HCT116 (cell line): ENCODE results near the gene LRFN2. TPM values are rescaled to one million over a fixed set of nuclear protein-coding genes. Genes with fewer than 3 reads are reported as not detected.

Experiments
- ATAC-seq: fragments of 200-7000 bp; cut with Tn5 transposase; 2 replicates; pipeline ENCODE4 v1.9.1; 2020; ENCODE audit warnings: mild to moderate bottlenecking, moderate library complexity
- Bru-seq: library from RNA; stranded (reverse); fragments of 400-500 nt; gene quantifications from one replicate; lab custom pipeline; 2021; lab: Mats Ljungman, UMichigan
- BruChase-seq, 2 experiments: library from RNA; stranded (reverse); fragments of 400-500 nt; gene quantifications; one replicate each; lab custom pipeline; 2021; lab: Mats Ljungman, UMichigan
- BruUV-seq: library from RNA; stranded (reverse); fragments of 400-500 nt; replicated peaks from 2 replicates; lab custom pipeline; 2021; lab: Mats Ljungman, UMichigan
- CTCF ChIA-PET: fragments of 300-600 bp; sonication (Branson Sonifier 250); formaldehyde crosslinking; loops from one replicate; lab custom pipeline; 2021; ENCODE audit warnings: antibody characterized with exemption; lab: Charles Lee
- POLR2A ChIA-PET: fragments of 300-600, 350-600 bp; sonication (Branson Sonifier 250); formaldehyde crosslinking; loops from one replicate; lab custom pipeline; 2021; ENCODE audit warnings: antibody characterized with exemption; lab: Charles Lee
- RAD21 ChIA-PET, 2 experiments: fragments of 300-600 bp; sonication (Branson Sonifier 250); formaldehyde crosslinking; loops; one replicate each; lab custom pipeline; 2023; ENCODE audit warnings: low total read pairs in 2 of 2; ENCODE audit not compliant: uncharacterized antibody in 2 of 2, unreplicated experiment in 2 of 2, low non-redundant PET in 1 of 2; lab: Charles Lee
- DNase-seq: peaks from one replicate; pipeline ENCODE4 v3.0.0-alpha.2; 2010; ENCODE audit warnings: low read depth, low spot score
- H2AFZ ChIP-seq: fragments of 200-600 bp; shearing (Covaris generic), sonication (generic); 2 replicates; pipeline ENCODE4 v1.6.1; 2017; ENCODE audit warnings: low read depth, mixed run types, mixed read lengths, antibody characterized with exemption, low read length; ENCODE audit not compliant: poor library complexity, severe bottlenecking
- H3K27ac ChIP-seq: 2 replicates; pipeline ENCODE4 v1.5.1; 2012; ENCODE audit warnings: low read depth, low read length
- H3K27me3 ChIP-seq: fragments of 200-600 bp; sonication (generic); 2 replicates; pipeline ENCODE4 v1.6.1; 2016; ENCODE audit warnings: mixed run types, low read length, mixed read lengths; ENCODE audit not compliant: insufficient read depth
- H3K36me3 ChIP-seq, 2 experiments: fragments of 200-500 bp in 1 of 2; fragments of 200-600 bp in 1 of 2; sonication (Bioruptor generic) in 1 of 2; sonication (generic) in 1 of 2; 2 replicates each; pipeline versions ENCODE4 v1.5.1 to v1.6.1; 2014 to 2016; ENCODE audit warnings: low read length in 2 of 2, inconsistent platforms in 1 of 2, mixed read lengths in 1 of 2, mixed run types in 1 of 2; ENCODE audit not compliant: insufficient read depth in 2 of 2, control insufficient read depth in 1 of 2
- H3K4me1 ChIP-seq, 2 experiments: fragments of 200-600 bp in 1 of 2; sonication (generic) in 1 of 2; 2 replicates each; pipeline versions ENCODE4 v1.5.1 to v1.6.1; 2012 to 2017; ENCODE audit warnings: low read length in 2 of 2, inconsistent platforms in 1 of 2, mild to moderate bottlenecking in 1 of 2, mixed read lengths in 1 of 2, mixed run types in 1 of 2, moderate library complexity in 1 of 2; ENCODE audit not compliant: insufficient read depth in 2 of 2, control insufficient read depth in 1 of 2
- H3K4me2 ChIP-seq: fragments of 200-600 bp; sonication (generic); 2 replicates; pipeline ENCODE4 v1.6.1; 2017; ENCODE audit warnings: mixed run types, low read length, mixed read lengths
- H3K4me3 ChIP-seq, 2 experiments: fragments of 200-600 bp in 1 of 2; sonication (generic) in 1 of 2; replicated peaks in 1 of 2; 2 replicates each; pipeline ENCODE4 v1.5.1; 2011 to 2016; ENCODE audit warnings: low read length in 2 of 2, control low read depth in 1 of 2, low read depth in 1 of 2, mild to moderate bottlenecking in 1 of 2, mixed read lengths in 1 of 2, mixed run types in 1 of 2
- H3K79me2 ChIP-seq: fragments of 200-600 bp; sonication (generic); 2 replicates; pipeline ENCODE4 v1.6.1; 2017; ENCODE audit warnings: mild to moderate bottlenecking, mixed run types, low read length, moderate library complexity, mixed read lengths; ENCODE audit not compliant: insufficient read depth
- H3K9ac ChIP-seq: fragments of 200-600 bp; sonication (generic); 2 replicates; pipeline ENCODE4 v1.6.1; 2016; ENCODE audit warnings: low read length, mixed read lengths
- H3K9me2 ChIP-seq: fragments of 200-600 bp; sonication (generic), shearing (Covaris generic); 2 replicates; pipeline ENCODE4 v1.6.1; 2017; ENCODE audit warnings: mixed run types, mild to moderate bottlenecking, moderate library complexity; ENCODE audit not compliant: insufficient read depth
- H3K9me3 ChIP-seq, 2 experiments: fragments of 200-500 bp in 1 of 2; fragments of 200-600 bp in 1 of 2; sonication (Bioruptor generic) in 1 of 2; sonication (generic) in 1 of 2; 2 replicates each; pipeline ENCODE4 v1.6.1; 2014 to 2017; ENCODE audit warnings: low read length in 2 of 2, mixed read lengths in 2 of 2, inconsistent platforms in 1 of 2, low read depth in 1 of 2, mild to moderate bottlenecking in 1 of 2, mixed run types in 1 of 2, moderate library complexity in 1 of 2; ENCODE audit not compliant: control insufficient read depth in 1 of 2, insufficient read depth in 1 of 2
- H4K20me1 ChIP-seq: fragments of 200-600 bp; sonication (generic), shearing (Covaris generic); 2 replicates; pipeline ENCODE4 v1.6.1; 2017; ENCODE audit warnings: mixed run types, mild to moderate bottlenecking, moderate library complexity; ENCODE audit not compliant: insufficient read depth
- CEBPB ChIP-seq: IDR thresholded peaks from 2 replicates; pipeline ENCODE4 v1.6.1; 2012; ENCODE audit warnings: low read depth
- EGR1 ChIP-seq: IDR thresholded peaks from 2 replicates; pipeline ENCODE4 v1.6.1; 2012; ENCODE audit warnings: low read depth
- ELF1 ChIP-seq: IDR thresholded peaks from 2 replicates; pipeline ENCODE4 v1.6.1; 2012; ENCODE audit warnings: low read depth, borderline replicate concordance
- EZH2 ChIP-seq: fragments of 200-600 bp; sonication (generic); IDR thresholded peaks from 2 replicates; pipeline ENCODE4 v1.6.1; 2017; ENCODE audit warnings: antibody characterized with exemption, mixed run types
- EZH2phosphoT487 ChIP-seq: fragments of 200-600 bp; IDR thresholded peaks from 2 replicates; pipeline ENCODE4 v1.6.1; 2018; ENCODE audit warnings: antibody characterized with exemption, borderline replicate concordance
- FOSL1 ChIP-seq: IDR thresholded peaks from 2 replicates; pipeline ENCODE4 v1.6.1; 2012; ENCODE audit warnings: low read depth
- JUND ChIP-seq: IDR thresholded peaks from 2 replicates; pipeline ENCODE4 v1.6.1; 2012
- POLR2A ChIP-seq: IDR thresholded peaks from 2 replicates; pipeline ENCODE4 v1.7.0; 2011; ENCODE audit warnings: borderline replicate concordance; ENCODE audit not compliant: insufficient read depth, insufficient read length; ENCODE audit errors: extremely low read depth
- POLR2AphosphoS5 ChIP-seq: IDR thresholded peaks from 2 replicates; pipeline ENCODE4 v1.6.1; 2011; ENCODE audit warnings: mild to moderate bottlenecking, low read depth, low read length, moderate library complexity
- RAD21 ChIP-seq: IDR thresholded peaks from 2 replicates; pipeline ENCODE4 v1.6.1; 2012; ENCODE audit warnings: low read depth, mild to moderate bottlenecking
- SIN3A ChIP-seq: IDR thresholded peaks from 2 replicates; pipeline ENCODE4 v1.6.1; 2012; ENCODE audit warnings: low read depth
- SP1 ChIP-seq: IDR thresholded peaks from 2 replicates; pipeline ENCODE4 v1.6.1; 2012; ENCODE audit warnings: low read depth
- SRF ChIP-seq: IDR thresholded peaks from 2 replicates; pipeline ENCODE4 v1.6.1; 2012; ENCODE audit warnings: low read depth
- TCF7L2 ChIP-seq: IDR thresholded peaks from 2 replicates; pipeline ENCODE4 v1.7.0; 2011; ENCODE audit warnings: borderline replicate concordance, inconsistent platforms; ENCODE audit not compliant: insufficient read depth, insufficient read length; ENCODE audit errors: extremely low read depth
- YY1 ChIP-seq: IDR thresholded peaks from 2 replicates; pipeline ENCODE4 v1.6.1; 2011; ENCODE audit warnings: low read length, low read depth, moderate library complexity, mild to moderate bottlenecking; ENCODE audit not compliant: insufficient replicate concordance; ENCODE audit errors: extremely low read depth
- ZFX ChIP-seq: fragments of 450-650 bp; IDR thresholded peaks from 2 replicates; pipeline ENCODE4 v1.6.1; 2017
- ZNF274 ChIP-seq: fragments of 200-500 bp; sonication (Bioruptor generic); IDR thresholded peaks from 2 replicates; pipeline ENCODE4 v1.6.1; 2014; ENCODE audit warnings: mild to moderate bottlenecking, low read depth, low read length, inconsistent platforms
- intact Hi-C: fragments of 100-400 bp; cut with micrococcal nuclease; formaldehyde crosslinking; loops from 2 replicates; pipeline ENCODE4 v1.10.0; 2022
- long read RNA-seq: library from polyadenylated mRNA; unstranded; transcript quantifications from one replicate; pipeline ENCODE4 v2.0.0, GENCODE V29; 2021; ENCODE audit not compliant: unreplicated experiment
- polyA plus RNA-seq: library from polyadenylated mRNA; unstranded; fragments of >200 nt; gene quantifications from 2 replicates; pipeline ENCODE4 v1.2.1, GENCODE V29; 2012; ENCODE audit warnings: missing spikeins
- total RNA-seq: library from RNA; stranded (reverse); gene quantifications from one replicate; pipeline ENCODE4 v1.2.1, GENCODE V29; 2021; ENCODE audit not compliant: unreplicated experiment
- TF ChIP-seq, protein P1 (sequence below): IDR thresholded peaks from 2 replicates; pipeline ENCODE4 v1.6.1; 2012; ENCODE audit warnings: low read depth
- TF ChIP-seq, protein P2 (sequence below): IDR thresholded peaks from 2 replicates; pipeline ENCODE4 v1.6.1; 2012
- TF ChIP-seq, protein P3 (sequence below), 3 experiments: fragments of 200-600 bp in 1 of 3; sonication (generic) in 1 of 3; IDR thresholded peaks in 2 of 3; conservative IDR thresholded peaks in 1 of 3; 2 replicates each; pipeline ENCODE4 v1.5.1; 2012 to 2017; ENCODE audit warnings: low read depth in 2 of 3, low read length in 2 of 3, antibody characterized with exemption in 1 of 3, borderline replicate concordance in 1 of 3, control low read depth in 1 of 3, mild to moderate bottlenecking in 1 of 3, mixed read lengths in 1 of 3, mixed run types in 1 of 3, moderate library complexity in 1 of 3; ENCODE audit not compliant: insufficient read depth in 1 of 3

The LRFN2 gene
- total RNA-seq (not detected), Bru-seq, nascent RNA (percentile 4 among the genes with signal in this experiment), BruChase-seq, experiment 1, labeled RNA remaining after a 6-hour chase (percentile 1 among the genes with signal in this experiment), BruChase-seq, experiment 2, labeled RNA remaining after a 2-hour chase (percentile 7 among the genes with signal in this experiment)
- polyA plus RNA-seq: not detected in 2 replicates
- long read RNA-seq: 0 reads

DNA sequence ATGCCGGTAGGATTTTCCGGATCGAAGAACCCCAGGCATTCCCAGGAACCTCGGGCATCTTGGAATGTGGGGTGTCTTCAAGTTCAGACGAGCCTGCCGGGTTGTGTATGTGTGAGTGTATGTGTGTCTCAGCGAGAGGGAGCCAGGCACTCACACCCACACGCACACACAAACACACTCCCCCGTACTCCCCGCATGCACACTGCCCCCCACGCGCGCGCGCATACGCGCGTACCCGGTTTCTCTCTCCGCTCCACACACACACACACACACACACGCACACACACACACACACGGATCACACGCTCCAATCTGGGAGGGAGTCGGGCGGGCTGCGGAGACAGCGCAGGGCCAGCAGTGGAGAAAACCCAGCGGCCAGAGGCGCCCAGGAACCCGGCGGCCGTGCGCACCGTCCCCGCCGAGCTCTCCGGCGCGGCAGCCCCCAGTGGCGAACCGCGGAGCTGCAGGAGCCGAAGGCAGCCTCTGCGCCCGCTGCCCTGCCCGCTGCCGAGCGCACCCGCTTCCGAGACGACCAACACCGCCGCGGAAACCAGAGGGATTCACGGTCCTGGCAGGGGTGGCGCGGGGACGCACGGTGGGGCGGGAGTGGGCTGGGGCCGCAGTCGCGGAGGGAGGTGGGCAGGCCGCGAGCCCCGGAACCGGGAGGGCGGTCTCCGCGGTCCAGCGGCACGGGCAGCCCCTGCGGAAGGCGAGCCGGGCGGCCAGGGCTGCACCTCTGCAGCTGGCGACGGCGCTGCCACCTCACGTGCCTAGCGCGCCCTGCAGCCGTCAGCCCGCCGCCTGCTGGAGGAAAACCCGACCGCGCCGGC, at the start of gene LRFN2:
LRFN2 (minus strand) TSS at position 125 of the 830 bp plus-strand sequence.
- DNase-seq (peak; percentile 38), ATAC-seq (peak; percentile 95)
- TF ChIP-seq POLR2AphosphoS5 (no peak), TCF7L2 (peak; percentile 12), EZH2 (no peak), SIN3A (no peak), ZNF274 (no peak), SRF (no peak), SP1 (no peak), POLR2A (no peak), RAD21 (peak; percentile 18; the same call in 1 of the 2 replicates), ELF1 (no peak), FOSL1 (no peak), CEBPB (no peak), YY1 (no peak), EZH2phosphoT487 (no peak), ZFX (no peak), JUND (no peak), EGR1 (no peak)
- TF ChIP-seq, protein P1, sequence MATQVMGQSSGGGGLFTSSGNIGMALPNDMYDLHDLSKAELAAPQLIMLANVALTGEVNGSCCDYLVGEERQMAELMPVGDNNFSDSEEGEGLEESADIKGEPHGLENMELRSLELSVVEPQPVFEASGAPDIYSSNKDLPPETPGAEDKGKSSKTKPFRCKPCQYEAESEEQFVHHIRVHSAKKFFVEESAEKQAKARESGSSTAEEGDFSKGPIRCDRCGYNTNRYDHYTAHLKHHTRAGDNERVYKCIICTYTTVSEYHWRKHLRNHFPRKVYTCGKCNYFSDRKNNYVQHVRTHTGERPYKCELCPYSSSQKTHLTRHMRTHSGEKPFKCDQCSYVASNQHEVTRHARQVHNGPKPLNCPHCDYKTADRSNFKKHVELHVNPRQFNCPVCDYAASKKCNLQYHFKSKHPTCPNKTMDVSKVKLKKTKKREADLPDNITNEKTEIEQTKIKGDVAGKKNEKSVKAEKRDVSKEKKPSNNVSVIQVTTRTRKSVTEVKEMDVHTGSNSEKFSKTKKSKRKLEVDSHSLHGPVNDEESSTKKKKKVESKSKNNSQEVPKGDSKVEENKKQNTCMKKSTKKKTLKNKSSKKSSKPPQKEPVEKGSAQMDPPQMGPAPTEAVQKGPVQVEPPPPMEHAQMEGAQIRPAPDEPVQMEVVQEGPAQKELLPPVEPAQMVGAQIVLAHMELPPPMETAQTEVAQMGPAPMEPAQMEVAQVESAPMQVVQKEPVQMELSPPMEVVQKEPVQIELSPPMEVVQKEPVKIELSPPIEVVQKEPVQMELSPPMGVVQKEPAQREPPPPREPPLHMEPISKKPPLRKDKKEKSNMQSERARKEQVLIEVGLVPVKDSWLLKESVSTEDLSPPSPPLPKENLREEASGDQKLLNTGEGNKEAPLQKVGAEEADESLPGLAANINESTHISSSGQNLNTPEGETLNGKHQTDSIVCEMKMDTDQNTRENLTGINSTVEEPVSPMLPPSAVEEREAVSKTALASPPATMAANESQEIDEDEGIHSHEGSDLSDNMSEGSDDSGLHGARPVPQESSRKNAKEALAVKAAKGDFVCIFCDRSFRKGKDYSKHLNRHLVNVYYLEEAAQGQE: no peak
- TF ChIP-seq, protein P2, sequence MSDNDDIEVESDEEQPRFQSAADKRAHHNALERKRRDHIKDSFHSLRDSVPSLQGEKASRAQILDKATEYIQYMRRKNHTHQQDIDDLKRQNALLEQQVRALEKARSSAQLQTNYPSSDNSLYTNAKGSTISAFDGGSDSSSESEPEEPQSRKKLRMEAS: peak; percentile 83
- TF ChIP-seq, protein P3, sequence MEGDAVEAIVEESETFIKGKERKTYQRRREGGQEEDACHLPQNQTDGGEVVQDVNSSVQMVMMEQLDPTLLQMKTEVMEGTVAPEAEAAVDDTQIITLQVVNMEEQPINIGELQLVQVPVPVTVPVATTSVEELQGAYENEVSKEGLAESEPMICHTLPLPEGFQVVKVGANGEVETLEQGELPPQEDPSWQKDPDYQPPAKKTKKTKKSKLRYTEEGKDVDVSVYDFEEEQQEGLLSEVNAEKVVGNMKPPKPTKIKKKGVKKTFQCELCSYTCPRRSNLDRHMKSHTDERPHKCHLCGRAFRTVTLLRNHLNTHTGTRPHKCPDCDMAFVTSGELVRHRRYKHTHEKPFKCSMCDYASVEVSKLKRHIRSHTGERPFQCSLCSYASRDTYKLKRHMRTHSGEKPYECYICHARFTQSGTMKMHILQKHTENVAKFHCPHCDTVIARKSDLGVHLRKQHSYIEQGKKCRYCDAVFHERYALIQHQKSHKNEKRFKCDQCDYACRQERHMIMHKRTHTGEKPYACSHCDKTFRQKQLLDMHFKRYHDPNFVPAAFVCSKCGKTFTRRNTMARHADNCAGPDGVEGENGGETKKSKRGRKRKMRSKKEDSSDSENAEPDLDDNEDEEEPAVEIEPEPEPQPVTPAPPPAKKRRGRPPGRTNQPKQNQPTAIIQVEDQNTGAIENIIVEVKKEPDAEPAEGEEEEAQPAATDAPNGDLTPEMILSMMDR (IDR thresholded peaks at IDR 0.05 in 2 of 3, conservative IDR thresholded peaks at IDR 0.05 in 1 of 3; ENCODE audit: borderline replicate concordance in 1 of 3, insufficient read depth in 1 of 3, low read depth in 2 of 3, low read length in 2 of 3): peak in 2 of 3 experiments; percentile 37 to 60; a peak in 4 of 6 replicates
- Histone ChIP-seq H3K27me3 (peaks cover 17% of the 10 kb centered on the region), H3K27ac (no peak within 1 kb of the TSS; the same call in 1 of the 2 replicates), H3K9ac (no peak within 1 kb of the TSS), H4K20me1 (no peaks in the 10 kb centered on the region), H3K4me2 (peak within 1 kb of the TSS; percentile 72), H3K9me2 (no peaks in the 10 kb centered on the region), H3K36me3 (no peaks in the 10 kb centered on the region), H2AFZ (peak within 1 kb of the TSS; percentile 56), H3K4me1 (peaks cover 0 to 12% of the 10 kb centered on the region in 2 experiments; a peak in 2 of 4 replicates), H3K9me3 (no peaks in the 10 kb centered on the region), H3K79me2 (no peaks in the 10 kb centered on the region), H3K4me3 (peak within 1 kb of the TSS in 1 of 2 experiments; percentile 34; a peak in 2 of 4 replicates)
- BruUV-seq: no TSS peak
- POLR2A ChIA-PET: no interaction called here
- CTCF ChIA-PET: interaction anchor here (0.7 to 1.7 kb wide), 5 partner anchors 9 to 259 kb away, joined by 3 to 8 read pairs (median 3); no protein-coding TSS in a partner anchor
- RAD21 ChIA-PET: interaction anchor here (0.7 to 1.7 kb wide), 3 partner anchors 64 to 259 kb away, joined by 3 to 5 read pairs (median 4); no protein-coding TSS in a partner anchor
- intact Hi-C loops: loop anchor here (1.0 kb wide), 1 partner anchor 259 kb away; no protein-coding TSS in a partner anchor
